GM13977 (cell line): ENCODE results near the gene SBK1.

Experiments used
- DNase-seq: peaks from one replicate; pipeline ENCODE4 v3.0.0; 2012; ENCODE audit warnings: low spot score
- CTCF ChIP-seq: IDR thresholded peaks from 2 replicates; pipeline ENCODE4 v1.5.1; 2012; ENCODE audit warnings: mild to moderate bottlenecking, control low read depth; ENCODE audit not compliant: insufficient read depth; ENCODE audit errors: extremely low read depth, missing control alignments
- in situ Hi-C: fragments of 300-500 bp; cut with MboI; formaldehyde crosslinking; loops from one replicate; pipeline ENCODE4 v1.12.0; 2022; ENCODE audit warnings: low sequenced_read_pairs, low pct_unique_long_range_greater_than_20kb, mixed read lengths, inconsistent platforms; ENCODE audit not compliant: unreplicated experiment

Gene SBK1

DNA sequence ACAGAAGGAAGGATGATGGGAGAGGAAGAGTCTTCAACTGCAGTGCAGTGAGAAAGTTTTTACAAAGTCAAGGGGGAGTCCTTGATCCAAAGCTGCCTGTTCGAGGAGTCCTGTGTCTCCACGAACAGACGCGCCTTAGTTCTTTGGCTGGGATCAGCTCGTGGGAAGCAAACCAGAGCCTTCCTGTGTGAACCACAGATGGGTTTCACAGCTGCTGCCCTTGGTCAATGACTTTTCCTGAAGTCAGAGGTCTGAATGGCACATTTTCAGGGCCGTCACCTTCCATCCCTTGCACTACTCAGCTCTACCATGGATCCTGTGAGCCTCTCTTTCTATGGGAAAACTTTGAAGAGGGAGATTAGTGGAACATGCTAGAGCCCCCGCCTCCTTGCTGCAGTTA is 4.2 kb upstream of the SBK1 start:
- DNase-seq = no peak
- in situ Hi-C loops = no loop called here
- no peak for TF ChIP-seq CTCF

GRCh38 chr16:28289048-28289447 is 3.3 kb upstream of the SBK1 start:
- no peak for DNase-seq

GRCh38 chr16:28289939-28290858 is 2.1 kb upstream of the SBK1 start:
- TF ChIP-seq CTCF = no peak
- in situ Hi-C loops = no loop called here
- DNase-seq = no peak

More at GRCh38 chr16:28289048-28289447, 3.3 kb upstream of the SBK1 start:
- TF ChIP-seq CTCF = no peak
- in situ Hi-C loops = no loop called here

GRCh38 chr16:28290859-28291254 is 1.5 kb upstream of the SBK1 start:
- in situ Hi-C loops = no loop called here
- DNase-seq = no peak
- TF ChIP-seq CTCF = no peak

GRCh38 chr16:28292731-28293600 is 641 bp downstream of the SBK1 start:
- in situ Hi-C loops = no loop called here
- TF ChIP-seq CTCF = no peak
- DNase-seq = peak; percentile 42

DNA sequence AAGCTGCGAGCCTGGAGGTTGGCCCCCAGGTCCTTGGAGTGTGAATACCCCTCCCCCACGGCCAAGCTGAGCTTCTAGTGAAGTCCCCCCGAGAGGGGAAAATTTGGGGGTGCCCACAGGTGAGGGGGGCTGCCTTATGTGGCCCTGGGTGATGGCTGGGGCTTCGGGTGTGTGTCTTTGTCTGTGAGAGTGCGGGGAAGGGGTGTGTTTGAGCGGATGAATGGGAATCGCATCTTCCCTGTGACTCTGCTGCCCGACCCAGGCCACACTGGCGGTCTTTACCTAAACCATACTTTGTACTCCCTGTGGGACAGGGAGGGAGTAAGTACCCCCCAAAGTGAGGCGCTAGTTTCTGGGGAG is 1.3 kb downstream of the SBK1 start:
- no peak for TF ChIP-seq CTCF
- in situ Hi-C loops = no loop called here
- DNase-seq = no peak
